22Rv1 (cell line): ENCODE data around the gene ANXA8.

Experiments
- H3K27ac ChIP-seq: fragments of 450-650 bp; 2 replicates; pipeline ENCODE4 v1.5.1; 2017
- ZFX ChIP-seq: fragments of 450-650 bp; IDR thresholded peaks from 2 replicates; pipeline ENCODE4 v1.6.1; 2017; ENCODE audit warnings: antibody characterized with exemption, borderline replicate concordance
- TF ChIP-seq, protein P1 (sequence below): fragments of 450-650 bp; IDR thresholded peaks from 2 replicates; pipeline ENCODE4 v1.5.1; 2017; ENCODE audit warnings: mild to moderate bottlenecking

ANXA8 gene

DNA sequence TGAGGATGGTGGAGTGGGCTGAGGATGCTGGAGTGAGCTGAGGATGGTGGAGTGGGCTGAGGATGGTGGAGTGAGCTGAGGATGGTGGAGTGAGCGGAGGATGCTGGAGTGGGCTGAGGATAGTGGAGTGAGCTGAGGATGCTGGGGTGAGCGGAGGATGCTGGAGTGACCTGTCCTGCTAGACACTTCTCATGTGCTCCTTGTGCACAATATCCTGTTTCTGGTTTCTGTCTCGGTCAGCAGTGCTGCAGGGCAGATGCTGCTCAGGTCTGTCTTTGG lies 29.2 kb downstream of the ANXA8 start:
- H3K27ac ChIP-seq, result no peak overlapping the region
- TF ChIP-seq ZFX, result no peak
- TF ChIP-seq, protein P1, sequence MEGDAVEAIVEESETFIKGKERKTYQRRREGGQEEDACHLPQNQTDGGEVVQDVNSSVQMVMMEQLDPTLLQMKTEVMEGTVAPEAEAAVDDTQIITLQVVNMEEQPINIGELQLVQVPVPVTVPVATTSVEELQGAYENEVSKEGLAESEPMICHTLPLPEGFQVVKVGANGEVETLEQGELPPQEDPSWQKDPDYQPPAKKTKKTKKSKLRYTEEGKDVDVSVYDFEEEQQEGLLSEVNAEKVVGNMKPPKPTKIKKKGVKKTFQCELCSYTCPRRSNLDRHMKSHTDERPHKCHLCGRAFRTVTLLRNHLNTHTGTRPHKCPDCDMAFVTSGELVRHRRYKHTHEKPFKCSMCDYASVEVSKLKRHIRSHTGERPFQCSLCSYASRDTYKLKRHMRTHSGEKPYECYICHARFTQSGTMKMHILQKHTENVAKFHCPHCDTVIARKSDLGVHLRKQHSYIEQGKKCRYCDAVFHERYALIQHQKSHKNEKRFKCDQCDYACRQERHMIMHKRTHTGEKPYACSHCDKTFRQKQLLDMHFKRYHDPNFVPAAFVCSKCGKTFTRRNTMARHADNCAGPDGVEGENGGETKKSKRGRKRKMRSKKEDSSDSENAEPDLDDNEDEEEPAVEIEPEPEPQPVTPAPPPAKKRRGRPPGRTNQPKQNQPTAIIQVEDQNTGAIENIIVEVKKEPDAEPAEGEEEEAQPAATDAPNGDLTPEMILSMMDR, result no peak

DNA sequence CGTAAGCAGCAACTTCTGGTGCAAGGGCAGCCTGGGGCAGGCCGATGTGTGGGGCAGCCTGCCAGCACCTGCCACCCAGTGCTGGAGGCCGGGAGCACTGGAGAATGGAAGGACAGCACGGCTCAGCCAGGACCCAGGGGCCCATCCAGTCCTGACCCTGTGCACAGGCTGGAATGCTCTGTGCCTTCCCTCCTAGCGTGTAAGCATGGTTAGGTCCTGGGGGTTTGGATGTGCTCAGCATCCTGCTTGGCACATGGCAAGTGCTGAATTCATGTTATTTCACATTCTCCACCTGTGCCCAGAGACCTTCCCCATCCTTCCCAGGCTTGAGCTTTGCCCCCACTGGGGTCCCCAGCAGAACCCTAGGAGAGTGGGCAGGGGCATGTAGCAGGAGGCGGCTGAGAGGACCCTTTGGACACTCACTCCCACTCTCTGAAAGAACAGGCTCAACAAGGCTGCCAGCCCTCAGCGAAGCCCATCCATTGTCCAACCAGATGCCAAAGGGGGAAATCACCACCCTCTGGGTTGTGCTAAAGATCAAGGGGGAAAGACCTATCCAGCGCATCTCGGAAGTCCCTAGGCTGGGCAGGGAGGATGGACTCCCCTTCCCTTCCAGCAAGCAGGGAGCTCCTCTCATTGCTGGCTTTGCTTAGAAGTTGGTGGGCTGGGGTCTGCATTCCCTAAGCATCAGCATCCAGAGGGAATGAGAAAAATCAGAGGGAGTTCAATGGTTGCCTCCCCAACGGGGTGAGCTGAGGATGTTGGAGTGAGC lies 29.7 kb downstream of the ANXA8 start:
- TF ChIP-seq ZFX, result no peak
- TF ChIP-seq, protein P1, result no peak
- no peak overlapping the region for H3K27ac ChIP-seq

DNA sequence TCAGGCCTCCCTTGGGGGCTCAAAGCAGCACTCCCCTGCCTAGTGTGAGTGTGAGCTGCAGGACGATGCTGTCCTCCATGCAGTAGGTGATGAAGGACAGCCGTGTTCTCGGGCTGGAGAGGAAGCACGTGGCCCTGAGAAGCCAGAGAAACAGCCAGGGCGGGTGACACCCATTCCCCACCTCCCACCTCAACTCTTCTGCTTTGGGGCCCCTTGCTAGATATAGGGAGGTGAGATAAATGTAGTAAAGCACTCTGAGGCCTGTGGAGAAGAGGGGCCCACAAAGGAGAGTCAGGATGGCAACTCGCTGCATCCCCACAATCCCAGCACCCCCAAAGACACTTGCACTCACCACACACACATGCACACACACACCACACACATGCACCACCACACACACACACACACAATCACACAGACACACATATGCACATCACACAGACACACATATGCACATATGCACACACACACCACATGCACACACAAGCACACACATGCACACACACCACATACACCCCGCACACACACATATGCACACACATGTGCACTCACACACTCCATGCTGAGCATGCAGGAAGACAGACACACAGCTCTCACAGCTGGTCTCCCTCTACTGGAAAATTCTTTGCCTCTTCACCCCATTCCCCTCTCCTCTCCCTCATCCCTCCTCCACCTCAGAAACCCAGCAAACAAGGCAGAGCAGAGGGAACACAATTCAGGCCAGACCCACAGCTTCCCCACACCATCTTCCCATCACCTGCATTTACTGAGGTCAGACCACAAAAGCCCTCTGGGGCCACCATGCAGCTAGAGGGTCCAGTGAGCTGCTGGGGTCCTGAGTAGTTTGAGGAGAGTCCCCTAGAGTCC lies 30.5 kb downstream of the ANXA8 start:
- TF ChIP-seq, protein P1, result no peak
- TF ChIP-seq ZFX, result no peak
- no peak overlapping the region for H3K27ac ChIP-seq

DNA sequence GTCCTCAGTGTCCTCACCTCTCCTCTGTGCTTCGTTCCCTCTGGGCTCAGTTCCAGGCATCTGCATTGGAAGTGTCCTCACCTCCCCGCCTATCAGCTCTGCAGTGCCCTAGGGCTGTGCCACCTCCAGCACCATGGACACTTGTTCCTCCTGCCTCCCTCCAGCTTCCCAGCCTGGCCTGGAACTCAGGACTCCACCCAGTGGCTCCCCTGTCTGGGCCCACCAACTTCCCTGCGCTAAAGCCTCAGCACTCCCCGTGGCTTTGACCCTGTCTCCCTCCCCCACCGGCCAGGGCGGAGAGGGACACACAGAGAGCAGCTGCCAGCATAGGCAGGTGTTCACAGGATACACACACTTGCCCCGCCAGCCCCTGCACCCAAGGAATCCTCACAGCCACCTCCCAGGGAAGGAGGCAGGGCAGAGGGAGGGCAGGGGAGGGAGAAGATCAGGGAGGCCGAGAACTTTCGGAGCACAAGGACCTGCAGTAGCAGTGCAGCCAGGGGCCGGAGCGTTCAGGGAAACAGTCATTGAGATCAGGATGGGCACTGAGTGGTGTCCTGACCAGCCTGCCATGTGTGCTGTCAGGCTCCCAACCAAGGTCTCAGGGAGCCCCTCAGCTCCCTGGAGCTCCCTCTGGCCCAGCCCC lies 31.3 kb downstream of the ANXA8 start:
- TF ChIP-seq, protein P1, result no peak
- TF ChIP-seq ZFX, result no peak

DNA sequence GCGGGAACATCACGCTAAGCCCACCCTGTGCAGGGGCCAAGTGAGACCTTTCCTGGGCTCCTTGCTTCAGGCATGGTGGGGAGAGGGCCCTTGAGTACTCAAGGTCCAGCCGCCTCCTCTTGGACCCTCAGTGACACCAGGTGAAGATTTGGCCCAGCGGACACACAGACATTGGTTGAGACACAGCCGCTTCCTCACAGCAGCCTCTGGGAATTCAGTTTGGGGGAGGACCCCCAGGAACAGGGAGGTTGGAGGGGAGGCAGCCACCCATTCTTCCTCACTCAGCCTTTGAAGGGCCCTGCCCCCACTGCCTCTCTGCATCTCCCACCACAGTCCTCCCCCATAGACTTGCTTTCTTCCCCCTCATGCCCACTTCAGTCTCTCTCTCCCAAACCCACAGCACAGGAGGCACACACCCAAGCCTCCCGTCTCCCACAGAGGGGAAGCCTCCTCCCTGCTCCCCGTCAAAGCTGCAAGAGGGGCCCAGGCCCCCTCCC lies 31.9 kb downstream of the ANXA8 start:
- no peak for TF ChIP-seq ZFX
- TF ChIP-seq, protein P1, result no peak
- H3K27ac ChIP-seq, result no peak overlapping the region

More for the DNA sequence above, 31.3 kb downstream of the ANXA8 start:
- H3K27ac ChIP-seq, result no peak overlapping the region

DNA sequence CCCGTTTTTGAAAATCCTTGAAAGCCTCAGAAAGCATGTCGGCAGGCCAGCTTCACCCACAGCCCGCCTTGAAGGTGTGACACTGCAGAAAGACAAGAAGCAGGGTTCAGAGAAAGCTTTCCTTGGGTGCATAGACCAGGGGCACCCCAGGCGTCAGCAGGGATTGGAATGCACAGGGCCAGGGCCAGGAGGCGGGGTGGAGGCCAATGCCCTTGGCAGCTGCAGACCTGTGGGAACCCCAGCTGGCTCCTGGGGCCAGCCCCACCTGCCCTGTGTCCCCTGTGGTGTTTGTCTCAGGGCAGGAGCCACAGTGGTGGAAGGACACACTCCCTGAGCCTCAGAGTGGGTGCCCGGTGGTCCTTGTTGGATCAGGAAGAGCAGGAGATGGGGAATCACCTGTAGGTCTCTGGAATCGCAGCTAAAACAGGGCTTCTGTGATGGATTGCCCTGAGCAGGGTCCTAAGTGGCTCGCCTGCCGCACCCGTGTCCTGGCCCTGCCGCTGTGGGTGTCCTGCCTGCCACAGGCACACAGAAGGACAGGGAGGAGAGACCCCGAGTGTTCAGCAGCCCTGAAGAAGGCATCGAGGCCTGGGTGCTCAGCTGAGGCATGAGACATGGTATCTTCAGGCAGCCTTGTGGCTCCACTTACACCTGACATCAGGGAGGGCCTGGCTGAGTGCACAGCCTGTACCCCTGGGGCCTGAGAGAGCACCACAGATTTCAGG lies 32.5 kb downstream of the ANXA8 start:
- no peak overlapping the region for H3K27ac ChIP-seq
- TF ChIP-seq ZFX, result no peak
- TF ChIP-seq, protein P1, result no peak
